ENCODE measurements around the gene DHX30.

DNA sequence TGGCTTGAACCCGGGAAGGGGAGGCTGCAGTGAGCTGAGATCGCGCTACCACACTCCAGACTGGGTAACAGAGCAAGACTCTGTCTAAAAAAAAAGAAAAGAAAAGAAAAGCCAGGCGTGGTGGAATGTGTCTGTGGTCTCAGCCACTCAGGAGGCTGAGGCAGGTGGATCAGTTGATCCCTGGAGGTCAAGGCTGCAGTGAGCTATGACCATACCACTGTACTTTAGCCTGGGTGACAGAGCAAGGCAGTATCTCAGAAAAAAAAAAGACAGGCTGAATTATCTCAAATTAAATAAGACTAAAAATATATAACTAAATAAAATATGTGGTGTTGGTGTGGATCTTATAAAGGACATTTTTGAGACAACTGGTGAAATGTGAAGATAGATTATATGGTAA is 41.9 kb upstream of the DHX30 start:
- TF ChIP-seq, protein P1, sequence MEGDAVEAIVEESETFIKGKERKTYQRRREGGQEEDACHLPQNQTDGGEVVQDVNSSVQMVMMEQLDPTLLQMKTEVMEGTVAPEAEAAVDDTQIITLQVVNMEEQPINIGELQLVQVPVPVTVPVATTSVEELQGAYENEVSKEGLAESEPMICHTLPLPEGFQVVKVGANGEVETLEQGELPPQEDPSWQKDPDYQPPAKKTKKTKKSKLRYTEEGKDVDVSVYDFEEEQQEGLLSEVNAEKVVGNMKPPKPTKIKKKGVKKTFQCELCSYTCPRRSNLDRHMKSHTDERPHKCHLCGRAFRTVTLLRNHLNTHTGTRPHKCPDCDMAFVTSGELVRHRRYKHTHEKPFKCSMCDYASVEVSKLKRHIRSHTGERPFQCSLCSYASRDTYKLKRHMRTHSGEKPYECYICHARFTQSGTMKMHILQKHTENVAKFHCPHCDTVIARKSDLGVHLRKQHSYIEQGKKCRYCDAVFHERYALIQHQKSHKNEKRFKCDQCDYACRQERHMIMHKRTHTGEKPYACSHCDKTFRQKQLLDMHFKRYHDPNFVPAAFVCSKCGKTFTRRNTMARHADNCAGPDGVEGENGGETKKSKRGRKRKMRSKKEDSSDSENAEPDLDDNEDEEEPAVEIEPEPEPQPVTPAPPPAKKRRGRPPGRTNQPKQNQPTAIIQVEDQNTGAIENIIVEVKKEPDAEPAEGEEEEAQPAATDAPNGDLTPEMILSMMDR (IDR thresholded peaks at IDR 0.05): no peak
- no peak for TF ChIP-seq POLR2AphosphoS5 (IDR thresholded peaks at IDR 0.05; ENCODE audit: low read depth, low read length)
